Neural progenitor cell (in vitro differentiated cells): ENCODE results near the gene SMPX.

Experiments used
- EZH2 ChIP-seq: fragments of 200-600 bp; sonication (generic); IDR thresholded peaks from 2 replicates; pipeline ENCODE4 v1.6.1; 2017; ENCODE audit warnings: antibody characterized with exemption, mild to moderate bottlenecking, moderate library complexity
- EZH2phosphoT487 ChIP-seq: fragments of 200-600 bp; sonication (generic); IDR thresholded peaks from 2 replicates; pipeline ENCODE4 v1.6.1; 2017; ENCODE audit warnings: antibody characterized with exemption
- TF ChIP-seq, protein P1 (sequence below): fragments of 200-600 bp; sonication (generic); IDR thresholded peaks from 2 replicates; pipeline ENCODE4 v1.5.1; 2017; ENCODE audit warnings: antibody characterized with exemption, mild to moderate bottlenecking

- TF ChIP-seq, protein P1, sequence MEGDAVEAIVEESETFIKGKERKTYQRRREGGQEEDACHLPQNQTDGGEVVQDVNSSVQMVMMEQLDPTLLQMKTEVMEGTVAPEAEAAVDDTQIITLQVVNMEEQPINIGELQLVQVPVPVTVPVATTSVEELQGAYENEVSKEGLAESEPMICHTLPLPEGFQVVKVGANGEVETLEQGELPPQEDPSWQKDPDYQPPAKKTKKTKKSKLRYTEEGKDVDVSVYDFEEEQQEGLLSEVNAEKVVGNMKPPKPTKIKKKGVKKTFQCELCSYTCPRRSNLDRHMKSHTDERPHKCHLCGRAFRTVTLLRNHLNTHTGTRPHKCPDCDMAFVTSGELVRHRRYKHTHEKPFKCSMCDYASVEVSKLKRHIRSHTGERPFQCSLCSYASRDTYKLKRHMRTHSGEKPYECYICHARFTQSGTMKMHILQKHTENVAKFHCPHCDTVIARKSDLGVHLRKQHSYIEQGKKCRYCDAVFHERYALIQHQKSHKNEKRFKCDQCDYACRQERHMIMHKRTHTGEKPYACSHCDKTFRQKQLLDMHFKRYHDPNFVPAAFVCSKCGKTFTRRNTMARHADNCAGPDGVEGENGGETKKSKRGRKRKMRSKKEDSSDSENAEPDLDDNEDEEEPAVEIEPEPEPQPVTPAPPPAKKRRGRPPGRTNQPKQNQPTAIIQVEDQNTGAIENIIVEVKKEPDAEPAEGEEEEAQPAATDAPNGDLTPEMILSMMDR, result no peak
- TF ChIP-seq EZH2phosphoT487 (no peak), EZH2 (no peak)
These were observed 91.7 kb downstream of the SMPX start for GRCh38 chrX:21666252-21666651.
